Measurements from ENCODE around the gene PROSER2. TPM values are rescaled to one million over a fixed set of nuclear protein-coding genes. Genes with fewer than 3 reads are reported as not detected.

The PROSER2 gene
- total RNA-seq, 4 donors from 2014 or later, result 2.5 to 5.9 (median 3.7) TPM

- no peaks in the 10 kb centered on the region for H3K36me3 ChIP-seq
- no peak overlapping the region for H3K27ac ChIP-seq (replicated peaks in 1 of 4)
- WGBS, result 83% methylated on average over 17 of the region's 17 CpGs
- no peak for DNase-seq (ENCODE audit: extremely low spot score)
- no peaks in the 10 kb centered on the region for H3K4me1 ChIP-seq
- no peaks in the 10 kb centered on the region for H3K9me3 ChIP-seq
- TF ChIP-seq EP300 (IDR thresholded peaks at IDR 0.05) (no peak), POLR2AphosphoS5 (IDR thresholded peaks at IDR 0.05) (no peak), CTCF (IDR thresholded peaks at IDR 0.05) (no peak), POLR2A (IDR thresholded peaks at IDR 0.05; ENCODE audit: low read depth) (no peak)
- intact Hi-C loops (cut with DNase I), result no loop called here
- no peaks in the 10 kb centered on the region for H3K27me3 ChIP-seq
- H3K4me3 ChIP-seq, result no peak overlapping the region
Observed at GRCh38 chr10:11856089-11856488, 32.9 kb downstream of the PROSER2 start.

- DNase-seq (ENCODE audit: extremely low spot score), result no peak
- TF ChIP-seq EP300 (IDR thresholded peaks at IDR 0.05), result no peak
- TF ChIP-seq CTCF (IDR thresholded peaks at IDR 0.05), result no peak
- no peak for TF ChIP-seq POLR2A (IDR thresholded peaks at IDR 0.05; ENCODE audit: low read depth)
- no peak for TF ChIP-seq POLR2AphosphoS5 (IDR thresholded peaks at IDR 0.05)
- intact Hi-C loops (cut with DNase I), result no loop called here
- Histone ChIP-seq H3K4me3 (no peak overlapping the region), H3K9me3 (no peaks in the 10 kb centered on the region), H3K27ac (replicated peaks in 1 of 4) (no peak overlapping the region), H3K27me3 (no peaks in the 10 kb centered on the region), H3K4me1 (no peaks in the 10 kb centered on the region), H3K36me3 (no peaks in the 10 kb centered on the region)
- 100% methylated on average over 3 of the region's 8 CpGs for WGBS
Observed at GRCh38 chr10:11856678-11857077, 33.5 kb downstream of the PROSER2 start.

- WGBS, result 91% methylated on average over 6 of the region's 6 CpGs
- TF ChIP-seq POLR2AphosphoS5 (IDR thresholded peaks at IDR 0.05), result no peak
- TF ChIP-seq EP300 (IDR thresholded peaks at IDR 0.05), result no peak
- TF ChIP-seq CTCF (IDR thresholded peaks at IDR 0.05), result no peak
- no peak for TF ChIP-seq POLR2A (IDR thresholded peaks at IDR 0.05; ENCODE audit: low read depth)
Observed at GRCh38 chr10:11858093-11858492, 34.9 kb downstream of the PROSER2 start.

GRCh38 chr10:11861341-11861740, 38.2 kb downstream of the PROSER2 start:
- WGBS, result 97% methylated on average over 11 of the region's 11 CpGs
- Histone ChIP-seq H3K36me3 (no peaks in the 10 kb centered on the region), H3K27me3 (no peaks in the 10 kb centered on the region), H3K4me3 (no peak overlapping the region), H3K4me1 (no peaks in the 10 kb centered on the region), H3K27ac (replicated peaks in 1 of 4) (no peak overlapping the region), H3K9me3 (peaks cover 0 to 3% (median 0%) of the 10 kb centered on the region in 4 donors)
- TF ChIP-seq POLR2AphosphoS5 (IDR thresholded peaks at IDR 0.05), result no peak
- no peak for TF ChIP-seq POLR2A (IDR thresholded peaks at IDR 0.05; ENCODE audit: low read depth)
- no peak for TF ChIP-seq EP300 (IDR thresholded peaks at IDR 0.05)
- no peak for TF ChIP-seq CTCF (IDR thresholded peaks at IDR 0.05)
- intact Hi-C loops (cut with DNase I), result no loop called here
- DNase-seq (ENCODE audit: extremely low spot score), result no peak

More at GRCh38 chr10:11858093-11858492, 34.9 kb downstream of the PROSER2 start:
- Histone ChIP-seq H3K4me3 (no peak overlapping the region), H3K27ac (replicated peaks in 1 of 4) (no peak overlapping the region), H3K9me3 (peaks cover 0 to 3% (median 0%) of the 10 kb centered on the region in 4 donors), H3K27me3 (no peaks in the 10 kb centered on the region), H3K4me1 (no peaks in the 10 kb centered on the region), H3K36me3 (no peaks in the 10 kb centered on the region)
- intact Hi-C loops (cut with DNase I), result no loop called here
- DNase-seq (ENCODE audit: extremely low spot score), result no peak

- intact Hi-C loops (cut with DNase I), result no loop called here
- Histone ChIP-seq H3K9me3 (peaks cover 0 to 3% (median 0%) of the 10 kb centered on the region in 4 donors), H3K4me3 (no peak overlapping the region), H3K4me1 (no peaks in the 10 kb centered on the region), H3K27ac (replicated peaks in 1 of 4) (no peak overlapping the region), H3K27me3 (no peaks in the 10 kb centered on the region), H3K36me3 (no peaks in the 10 kb centered on the region)
- no peak for DNase-seq (ENCODE audit: extremely low spot score)
- no peak for TF ChIP-seq POLR2AphosphoS5 (IDR thresholded peaks at IDR 0.05)
- TF ChIP-seq CTCF (IDR thresholded peaks at IDR 0.05), result no peak
- TF ChIP-seq POLR2A (IDR thresholded peaks at IDR 0.05; ENCODE audit: low read depth), result no peak
- no peak for TF ChIP-seq EP300 (IDR thresholded peaks at IDR 0.05)
- 90% methylated on average over 11 of the region's 11 CpGs for WGBS
Observed at GRCh38 chr10:11861811-11862428, 38.8 kb downstream of the PROSER2 start.

Data from esophagus muscularis mucosa (tissue), 4 donors.